ENCODE measurements around the gene ZNF407. TPM values are rescaled to one million over a fixed set of nuclear protein-coding genes. Genes with fewer than 3 reads are reported as not detected.

ZNF407 gene
- total and polyA plus RNA-seq, 2 experiments from 2014 or later: 2.1 to 10.4 TPM

GRCh38 chr18:75064513-75064905 is 466.8 kb downstream of the ZNF407 start (continued):
- TF ChIP-seq JUNB (IDR thresholded peaks at IDR 0.05; ENCODE audit: unreplicated experiment): no peak
- TF ChIP-seq EZH2phosphoT487 (IDR thresholded peaks at IDR 0.05; ENCODE audit: unreplicated experiment): no peak
- no peak for TF ChIP-seq ZNF331 (CRISPR knock-in tag; IDR thresholded peaks at IDR 0.05; ENCODE audit: low read depth)
- TF ChIP-seq REST (IDR thresholded peaks at IDR 0.05; ENCODE audit: unreplicated experiment): no peak
- TF ChIP-seq CREB1 (CRISPR knock-in tag; IDR thresholded peaks at IDR 0.05; ENCODE audit: low read depth): no peak

GRCh38 chr18:75065251-75066000 is 467.8 kb downstream of the ZNF407 start:
- H2AFZ ChIP-seq: no peak overlapping the region
- H3K27ac Mint-ChIP-seq: no peak overlapping the region
- no peak for ATAC-seq
- TF ChIP-seq CREB1 (CRISPR knock-in tag; IDR thresholded peaks at IDR 0.05; ENCODE audit: low read depth) (no peak), ZNF114 (CRISPR knock-in tag; IDR thresholded peaks at IDR 0.05) (no peak), REST (IDR thresholded peaks at IDR 0.05; ENCODE audit: unreplicated experiment) (no peak), EZH2phosphoT487 (IDR thresholded peaks at IDR 0.05; ENCODE audit: unreplicated experiment) (no peak), EZH2 (IDR thresholded peaks at IDR 0.05; ENCODE audit: low read depth, unreplicated experiment) (no peak), ETS1 (IDR thresholded peaks at IDR 0.05) (no peak), ZNF331 (CRISPR knock-in tag; IDR thresholded peaks at IDR 0.05; ENCODE audit: low read depth) (no peak), JUNB (IDR thresholded peaks at IDR 0.05; ENCODE audit: unreplicated experiment) (no peak), CTCF (conservative IDR thresholded peaks at IDR 0.05; ENCODE audit: low read depth in 2 of 2) (no peak), STAT1 (IDR thresholded peaks at IDR 0.05; ENCODE audit: unreplicated experiment) (no peak), NANOG (IDR thresholded peaks at IDR 0.05; ENCODE audit: borderline replicate concordance) (no peak)

More at GRCh38 chr18:75065251-75066000, 467.8 kb downstream of the ZNF407 start:
- Histone ChIP-seq H3K27ac (ENCODE audit: low read depth) (no peak overlapping the region), H3K27me3 (ENCODE audit: insufficient read depth) (no peaks in the 10 kb centered on the region), H3K36me3 (ENCODE audit: insufficient read depth) (no peaks in the 10 kb centered on the region), H3K4me1 (ENCODE audit: insufficient read depth) (no peaks in the 10 kb centered on the region), H3K9me2 (ENCODE audit: insufficient read depth) (no peaks in the 10 kb centered on the region), H3K79me2 (replicated peaks; ENCODE audit: insufficient read depth) (no peaks in the 10 kb centered on the region), H3K4me2 (no peak overlapping the region), H4K20me1 (replicated peaks; ENCODE audit: insufficient read depth) (no peaks in the 10 kb centered on the region), H3K4me3 (no peak overlapping the region), H3F3A (replicated peaks; ENCODE audit: low read depth) (no peaks in the 10 kb centered on the region)
- no peaks in the 10 kb centered on the region for H3K4me1 Mint-ChIP-seq
- no peak for DNase-seq (ENCODE audit: low spot score)
- H3K36me3 Mint-ChIP-seq (ENCODE audit: low read depth): no peaks in the 10 kb centered on the region; the same call in 2 of the 3 replicates
- H3K4me3 Mint-ChIP-seq: no peak overlapping the region
- peaks cover 9% of the 10 kb centered on the region for H3K27me3 Mint-ChIP-seq (ENCODE audit: insufficient read depth, low read depth, poor library complexity)
- no peaks in the 10 kb centered on the region for H3K9me3 Mint-ChIP-seq
